ENCODE results near the gene KLHL22. TPM values are rescaled to one million over a fixed set of nuclear protein-coding genes. Genes with fewer than 3 reads are reported as not detected.
"Not testable (repeated sequence)": the region's sequence is repeated elsewhere in the genome, so short reads cannot be mapped to it uniquely, and the experiment has no call there.

Gene KLHL22
- total and polyA plus RNA-seq, 7 donors: 8.4 to 24.3 (median 14.6) TPM

DNA sequence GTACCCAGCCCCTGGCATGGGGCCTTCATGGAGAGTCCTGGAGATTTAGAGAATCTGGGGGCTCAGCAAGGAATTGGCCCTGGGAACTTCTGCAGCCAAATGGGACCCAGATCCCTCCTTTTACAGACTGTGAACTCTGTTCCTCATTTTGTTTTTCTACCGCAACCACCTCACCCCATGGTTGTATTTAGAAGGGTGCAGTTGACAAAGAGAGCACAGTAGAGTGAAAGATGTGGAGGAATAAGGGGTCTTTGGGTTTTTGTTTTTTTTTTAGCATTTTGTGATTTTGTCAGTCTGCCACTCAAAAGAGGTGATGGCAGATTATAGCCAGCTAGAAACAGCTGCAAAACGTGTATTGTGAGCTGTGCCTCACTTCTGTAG lies 99.7 kb downstream of the KLHL22 start:
- Histone ChIP-seq H3K27ac (no peak overlapping the region), H3K9me3 (no peaks in the 10 kb centered on the region), H3K27me3 (ENCODE audit: insufficient read depth in 3 of 3, low read length in 2 of 3) (no peaks in the 10 kb centered on the region), H3K36me3 (ENCODE audit: insufficient read depth in 1 of 2, low read depth in 1 of 2) (peaks cover 0 to 7% of the 10 kb centered on the region in 2 donors), H3K4me1 (peaks cover 10% of the 10 kb centered on the region), H3K4me3 (no peak overlapping the region)
- WGBS, 3 donors: 71 to 76% (median 72%) methylated on average over 2 of the region's 2 CpGs
- DNase-seq (no peak), ATAC-seq (no peak)
- TF ChIP-seq, protein P1, sequence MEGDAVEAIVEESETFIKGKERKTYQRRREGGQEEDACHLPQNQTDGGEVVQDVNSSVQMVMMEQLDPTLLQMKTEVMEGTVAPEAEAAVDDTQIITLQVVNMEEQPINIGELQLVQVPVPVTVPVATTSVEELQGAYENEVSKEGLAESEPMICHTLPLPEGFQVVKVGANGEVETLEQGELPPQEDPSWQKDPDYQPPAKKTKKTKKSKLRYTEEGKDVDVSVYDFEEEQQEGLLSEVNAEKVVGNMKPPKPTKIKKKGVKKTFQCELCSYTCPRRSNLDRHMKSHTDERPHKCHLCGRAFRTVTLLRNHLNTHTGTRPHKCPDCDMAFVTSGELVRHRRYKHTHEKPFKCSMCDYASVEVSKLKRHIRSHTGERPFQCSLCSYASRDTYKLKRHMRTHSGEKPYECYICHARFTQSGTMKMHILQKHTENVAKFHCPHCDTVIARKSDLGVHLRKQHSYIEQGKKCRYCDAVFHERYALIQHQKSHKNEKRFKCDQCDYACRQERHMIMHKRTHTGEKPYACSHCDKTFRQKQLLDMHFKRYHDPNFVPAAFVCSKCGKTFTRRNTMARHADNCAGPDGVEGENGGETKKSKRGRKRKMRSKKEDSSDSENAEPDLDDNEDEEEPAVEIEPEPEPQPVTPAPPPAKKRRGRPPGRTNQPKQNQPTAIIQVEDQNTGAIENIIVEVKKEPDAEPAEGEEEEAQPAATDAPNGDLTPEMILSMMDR (IDR thresholded peaks at IDR 0.05): no peak
- intact Hi-C loops (cut with DNase I): no loop called here

DNA sequence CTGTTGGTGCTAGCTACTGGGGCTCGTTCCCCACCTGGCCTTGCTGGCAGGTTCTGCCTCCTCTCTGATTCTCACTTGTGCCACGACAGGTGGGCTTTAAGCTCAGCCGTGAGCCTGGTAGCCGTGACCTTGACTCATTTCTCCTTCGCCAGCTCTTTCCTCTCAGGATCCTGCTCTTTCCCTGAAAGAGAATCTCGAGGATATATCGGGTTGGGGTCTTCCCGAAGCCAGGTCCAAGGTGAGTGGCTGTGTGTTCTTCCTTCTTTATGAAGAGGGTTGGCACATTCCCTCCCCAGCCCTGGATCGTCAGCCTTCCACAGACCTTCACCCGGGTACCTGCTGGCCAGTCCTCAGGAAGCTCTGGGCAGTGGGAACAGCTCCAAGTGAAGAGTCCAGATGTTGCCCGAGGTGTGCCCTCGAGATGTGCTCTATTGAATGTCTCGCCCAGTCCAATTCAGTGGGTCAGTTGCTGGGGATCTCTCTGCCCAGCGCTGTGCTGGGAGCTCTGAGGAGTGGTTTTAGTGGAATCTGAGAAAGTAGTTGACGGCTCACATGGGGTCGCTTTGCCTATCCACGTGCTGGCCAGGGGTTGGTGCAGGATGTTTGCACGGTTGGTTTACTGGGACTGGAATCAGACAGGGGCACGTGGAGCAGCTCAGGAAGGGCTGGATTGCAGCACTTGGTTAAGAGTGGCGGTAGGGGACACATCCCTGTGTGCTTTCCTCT lies 100.3 kb downstream of the KLHL22 start:
- no peak overlapping the region for H3K27ac ChIP-seq
- H3K4me1 ChIP-seq: peaks cover 10% of the 10 kb centered on the region
- ATAC-seq: no peak
- H3K4me3 ChIP-seq: no peak overlapping the region
- DNase-seq: no peak
- WGBS, 3 donors: 68 to 75% (median 68%) methylated on average over 20 of the region's 20 CpGs
- no peaks in the 10 kb centered on the region for H3K9me3 ChIP-seq
- peaks cover 0 to 2% of the 10 kb centered on the region in 2 donors for H3K36me3 ChIP-seq (ENCODE audit: insufficient read depth in 1 of 2, low read depth in 1 of 2)
- no peaks in the 10 kb centered on the region for H3K27me3 ChIP-seq (ENCODE audit: insufficient read depth in 3 of 3, low read length in 2 of 3)
- intact Hi-C loops (cut with DNase I): no loop called here
- TF ChIP-seq, protein P1 (IDR thresholded peaks at IDR 0.05): no peak

DNA sequence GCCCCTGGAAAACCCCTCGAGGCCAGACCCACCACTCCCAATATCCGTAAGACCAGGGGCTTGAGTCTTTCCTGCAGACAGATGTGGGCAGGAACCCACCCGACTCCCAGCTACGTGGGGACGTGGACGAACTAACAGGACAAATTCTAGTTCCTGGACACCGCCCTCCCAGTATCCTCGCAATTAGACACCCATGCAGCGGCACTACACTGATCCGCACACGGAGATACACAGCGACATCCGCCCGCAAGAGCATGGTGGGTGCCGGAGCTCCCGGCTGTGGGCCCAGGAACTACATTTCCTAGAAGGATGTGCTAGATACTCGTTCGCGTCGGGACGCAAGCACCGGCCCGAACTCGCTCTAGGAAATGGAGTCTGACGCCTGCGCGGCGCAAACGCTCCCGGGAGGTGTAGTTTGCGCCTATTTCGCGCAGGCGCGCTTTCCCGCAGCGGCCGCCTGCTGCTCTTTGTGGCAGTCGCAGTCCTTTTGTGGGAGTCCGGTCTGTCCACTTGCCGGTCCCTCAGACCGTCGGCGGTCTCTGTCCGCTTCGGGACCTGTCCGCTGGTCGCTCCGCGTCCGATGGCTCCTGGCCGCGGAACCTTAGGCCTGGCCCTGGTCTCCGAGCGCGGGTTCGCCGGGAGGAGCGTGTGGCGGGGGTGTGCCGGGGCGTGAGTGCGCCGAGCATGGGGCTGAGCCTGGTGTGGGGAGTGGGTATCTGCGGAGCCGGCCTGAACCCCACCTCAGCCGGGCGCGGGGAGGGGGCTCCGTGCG lies 101.7 kb downstream of the KLHL22 start, which contains the start of gene ZNF74:
ZNF74 (plus strand) TSS at position 447 of the 772 bp plus-strand sequence. CDS start 478 bp downstream, outside the sequence.
- Histone ChIP-seq H3K27ac (peak within 1 kb of the TSS; percentile 62), H3K9me3 (no peaks in the 10 kb centered on the region), H3K4me3 (peak within 1 kb of the TSS; percentile 90), H3K36me3 (ENCODE audit: insufficient read depth in 1 of 2, low read depth in 1 of 2) (no peaks in the 10 kb centered on the region), H3K4me1 (peaks cover 10% of the 10 kb centered on the region), H3K27me3 (ENCODE audit: insufficient read depth in 3 of 3, low read length in 2 of 3) (no peaks in the 10 kb centered on the region)
- WGBS, 3 donors: 1% methylated on average over 69 to 71 of the region's 71 CpGs
- ATAC-seq: peak; percentile 93 to 98 (median 94)
- TF ChIP-seq, protein P1 (IDR thresholded peaks at IDR 0.05): no peak
- peak; percentile 92 to 95 for DNase-seq
- intact Hi-C loops (cut with DNase I): no loop called here

DNA sequence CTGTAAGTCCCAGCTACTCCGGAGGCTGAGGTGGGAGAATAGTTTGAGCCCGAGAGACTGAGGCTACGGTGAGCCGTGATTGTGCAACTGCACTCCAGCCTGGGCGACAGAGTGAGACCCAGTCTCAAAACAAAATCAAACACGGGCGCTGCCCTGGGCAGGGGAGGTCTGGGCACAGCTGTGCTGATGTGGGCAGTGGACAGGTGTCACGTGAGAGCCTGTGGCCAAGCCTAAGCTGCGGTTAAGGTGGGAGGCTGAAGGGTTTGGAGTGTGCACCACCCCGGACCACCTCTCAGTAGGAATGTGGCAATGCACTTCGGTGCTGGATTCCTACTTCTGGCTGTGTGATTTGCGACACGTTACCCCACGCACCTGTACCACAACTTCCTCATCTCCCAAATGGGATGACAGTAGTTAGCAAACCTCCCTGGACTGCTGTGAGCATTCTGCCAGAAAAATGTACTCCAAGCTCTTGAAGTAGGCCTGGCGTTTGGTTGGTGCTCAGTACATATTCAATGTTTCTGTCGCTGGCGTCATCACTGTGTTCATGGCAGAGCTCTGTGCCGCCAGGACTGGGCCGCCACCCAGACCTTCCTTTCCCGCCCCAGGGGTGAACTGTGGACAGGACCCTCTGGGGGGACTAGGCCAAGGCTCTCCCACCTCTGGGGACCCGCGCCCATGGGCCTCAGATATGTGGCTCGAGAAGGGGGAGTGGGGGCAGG lies 102.5 kb downstream of the KLHL22 start:
- peak in 2 of 4 donors; percentile 5 to 7 for ATAC-seq
- H3K27ac ChIP-seq: peak overlapping the region; percentile 62
- TF ChIP-seq, protein P1 (IDR thresholded peaks at IDR 0.05): no peak
- no peaks in the 10 kb centered on the region for H3K36me3 ChIP-seq (ENCODE audit: insufficient read depth in 1 of 2, low read depth in 1 of 2)
- H3K4me1 ChIP-seq: peaks cover 10% of the 10 kb centered on the region
- intact Hi-C loops (cut with DNase I): no loop called here
- DNase-seq: no peak
- H3K4me3 ChIP-seq: peak overlapping the region; percentile 90
- no peaks in the 10 kb centered on the region for H3K27me3 ChIP-seq (ENCODE audit: insufficient read depth in 3 of 3, low read length in 2 of 3)
- 92 to 96% (median 95%) methylated on average over 23 of the region's 23 CpGs for WGBS, 3 donors
- H3K9me3 ChIP-seq: no peaks in the 10 kb centered on the region

DNA sequence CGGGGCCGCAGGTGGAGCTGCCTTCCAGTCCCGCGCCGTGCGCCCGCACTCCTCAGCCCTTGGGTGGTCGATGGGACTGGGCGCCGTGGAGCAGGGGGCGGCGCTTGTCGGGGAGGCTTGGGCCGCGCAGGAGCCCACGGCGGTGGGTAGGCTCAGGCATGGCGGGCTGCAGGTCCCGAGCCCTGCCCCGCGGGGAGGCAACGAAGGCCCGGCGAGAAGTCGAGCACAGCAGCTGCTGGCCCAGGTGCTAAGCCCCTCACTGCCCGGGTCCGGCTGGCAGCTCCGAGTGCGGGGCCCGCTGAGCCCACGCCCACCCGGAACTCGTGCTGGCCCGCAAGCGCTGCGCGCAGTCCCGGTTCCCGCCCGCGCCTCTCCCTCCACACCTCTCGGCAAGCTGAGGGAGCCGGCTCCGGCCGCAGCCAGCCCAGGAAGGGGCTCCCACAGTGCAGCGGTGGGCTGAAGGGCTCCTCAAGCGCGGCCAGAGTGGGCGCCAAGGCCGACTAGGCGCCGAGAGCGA lies 103.2 kb downstream of the KLHL22 start:
- H3K4me3 ChIP-seq; H3K36me3 ChIP-seq (ENCODE audit: insufficient read depth in 1 of 2, low read depth in 1 of 2); intact Hi-C loops (cut with DNase I); H3K27me3 ChIP-seq (ENCODE audit: insufficient read depth in 3 of 3, low read length in 2 of 3); DNase-seq; H3K9me3 ChIP-seq; ATAC-seq; H3K27ac ChIP-seq: not testable (repeated sequence)
- 96 to 97% (median 96%) methylated on average over 48 to 53 of the region's 53 CpGs for WGBS, 3 donors
- peaks cover 10% of the 10 kb centered on the region for H3K4me1 ChIP-seq

Data from psoas muscle (tissue), 8 donors.